SK-N-SH (cell line): Measurements from ENCODE around the gene DTX1. TPM values are rescaled to one million over a fixed set of nuclear protein-coding genes. Genes with fewer than 3 reads are reported as not detected.

Experiments used
- CTCF ChIA-PET: fragments of 300-600, 350-600 bp; formaldehyde crosslinking; extraction: SDS; loops from one replicate; lab custom pipeline; 2021; lab: Yijun Ruan, JAX
- POLR2A ChIA-PET: fragments of 350-600 bp; sonication (Branson Sonifier 250); formaldehyde crosslinking; extraction: SDS; loops from one replicate; lab custom pipeline; 2020; ENCODE audit warnings: antibody characterized with exemption, inconsistent platforms; lab: Yijun Ruan, JAX
- DNase-seq: peaks from one replicate; pipeline ENCODE4 v3.0.0; 2012
- H2AFZ ChIP-seq: fragments of 200-600 bp; sonication (generic); 2 replicates; pipeline ENCODE4 v1.8.1; 2016; ENCODE audit warnings: antibody characterized with exemption, mild to moderate bottlenecking, low read depth
- H3F3A ChIP-seq: fragments of 200-600 bp; sonication (generic); replicated peaks from 2 replicates; pipeline ENCODE3; 2016; ENCODE audit warnings: antibody characterized with exemption, mild to moderate bottlenecking; ENCODE audit not compliant: insufficient read depth
- H3K27ac ChIP-seq, 2 experiments: fragments of 200-500 bp in 1 of 2; fragments of 200-600 bp in 1 of 2; sonication (Bioruptor generic) in 1 of 2; sonication (generic), shearing (Covaris generic) in 1 of 2; 2 replicates each; pipeline versions ENCODE4 v1.5.1 to v1.6.1; 2014 to 2016; ENCODE audit warnings: low read depth in 2 of 2, inconsistent platforms in 1 of 2, low read length in 1 of 2, mild to moderate bottlenecking in 1 of 2, mixed read lengths in 1 of 2
- H3K27me3 ChIP-seq: fragments of 200-600 bp; sonication (generic), shearing (Covaris generic); 2 replicates; pipeline ENCODE4 v1.6.1; 2016; ENCODE audit warnings: mixed run types; ENCODE audit not compliant: insufficient read depth
- H3K36me3 ChIP-seq, 2 experiments: fragments of 200-500 bp in 1 of 2; fragments of 200-600 bp in 1 of 2; sonication (Bioruptor generic) in 1 of 2; sonication (generic) in 1 of 2; replicated peaks in 1 of 2; 2 replicates each; pipeline versions ENCODE3 to v1.5.1; 2014 to 2016; ENCODE audit warnings: low read length in 1 of 2, mild to moderate bottlenecking in 1 of 2; ENCODE audit not compliant: insufficient read depth in 2 of 2, control insufficient read depth in 1 of 2
- H3K4me1 ChIP-seq, 2 experiments: fragments of 200-500 bp in 1 of 2; fragments of 200-600 bp in 1 of 2; sonication (Bioruptor generic) in 1 of 2; sonication (generic), shearing (Covaris generic) in 1 of 2; 2 replicates each; pipeline versions ENCODE4 v1.5.1 to v1.6.1; 2014 to 2016; ENCODE audit warnings: low read depth in 1 of 2, low read length in 1 of 2, mixed run types in 1 of 2; ENCODE audit not compliant: insufficient read depth in 2 of 2, control insufficient read depth in 1 of 2
- H3K4me2 ChIP-seq: fragments of 200-600 bp; sonication (generic), shearing (Covaris generic); 2 replicates; pipeline ENCODE4 v1.6.1; 2017; ENCODE audit warnings: mixed run types
- H3K4me3 ChIP-seq, 2 experiments: fragments of 200-500 bp in 1 of 2; fragments of 200-600 bp in 1 of 2; sonication (Bioruptor generic) in 1 of 2; sonication (generic), shearing (Covaris generic) in 1 of 2; 2 replicates each; pipeline versions ENCODE4 v1.5.1 to v1.8.1; 2014 to 2016; ENCODE audit warnings: low read depth in 2 of 2, inconsistent platforms in 1 of 2, low read length in 1 of 2, mild to moderate bottlenecking in 1 of 2, mixed read lengths in 1 of 2, moderate library complexity in 1 of 2
- H3K79me2 ChIP-seq: fragments of 200-600 bp; sonication (generic); 2 replicates; pipeline ENCODE4 v1.8.1; 2017; ENCODE audit warnings: mild to moderate bottlenecking; ENCODE audit not compliant: insufficient read depth
- H3K9ac ChIP-seq: fragments of 200-600 bp; sonication (generic); 2 replicates; pipeline ENCODE4 v1.6.1; 2017; ENCODE audit warnings: mixed run types
- H3K9me2 ChIP-seq: fragments of 200-600 bp; sonication (generic); 2 replicates; pipeline ENCODE4 v1.6.1; 2017; ENCODE audit warnings: mixed run types
- H3K9me3 ChIP-seq: fragments of 200-600 bp; sonication (generic); 2 replicates; pipeline ENCODE4 v1.6.1; 2017; ENCODE audit warnings: mixed run types, mild to moderate bottlenecking, moderate library complexity
- H4K20me1 ChIP-seq: fragments of 200-600 bp; sonication (generic); 2 replicates; pipeline ENCODE4 v1.6.1; 2017; ENCODE audit warnings: mild to moderate bottlenecking, mixed run types; ENCODE audit not compliant: insufficient read depth
- CHD2 ChIP-seq: fragments of 150-350 bp; IDR thresholded peaks from 2 replicates; pipeline ENCODE4 v1.6.1; 2018; ENCODE audit warnings: low read length; ENCODE audit not compliant: partially characterized antibody
- FOXJ3 ChIP-seq: sonication (generic); formaldehyde crosslinking; IDR thresholded peaks from 2 replicates; pipeline ENCODE4 v1.5.1; 2020; ENCODE audit warnings: mild to moderate bottlenecking, missing genetic modification reagents
- FOXM1 ChIP-seq: IDR thresholded peaks from 2 replicates; pipeline ENCODE4 v1.4.0; 2012; ENCODE audit warnings: low read depth, mild to moderate bottlenecking
- MEF2A ChIP-seq: IDR thresholded peaks from 2 replicates; pipeline ENCODE4 v1.4.0; 2012; ENCODE audit warnings: low read depth, borderline replicate concordance
- MXI1 ChIP-seq: IDR thresholded peaks from 2 replicates; pipeline ENCODE4 v1.6.1; 2012; ENCODE audit warnings: mild to moderate bottlenecking, low read depth, low read length, improper control_type of control experiment
- POLR2AphosphoS5 ChIP-seq: IDR thresholded peaks from 2 replicates; pipeline ENCODE4 v1.6.1; 2012; ENCODE audit warnings: low read depth, low read length
- RAD21 ChIP-seq: IDR thresholded peaks from 2 replicates; pipeline ENCODE4 v1.6.1; 2012; ENCODE audit warnings: mild to moderate bottlenecking, low read length
- REST ChIP-seq: IDR thresholded peaks from 2 replicates; pipeline ENCODE4 v1.6.1; 2012; ENCODE audit warnings: mild to moderate bottlenecking, low read depth, low read length, moderate library complexity
- RXRA ChIP-seq: IDR thresholded peaks from 2 replicates; pipeline ENCODE4 v1.4.0; 2012; ENCODE audit warnings: low read depth, mild to moderate bottlenecking, borderline replicate concordance
- SMC3 ChIP-seq: IDR thresholded peaks from 2 replicates; pipeline ENCODE4 v1.6.1; 2012; ENCODE audit warnings: low read depth, low read length, improper control_type of control experiment
- TEAD4 ChIP-seq: IDR thresholded peaks from 2 replicates; pipeline ENCODE4 v1.4.0; 2012; ENCODE audit warnings: mild to moderate bottlenecking, borderline replicate concordance; ENCODE audit not compliant: insufficient read depth
- USF2 ChIP-seq: fragments of 150-350 bp; IDR thresholded peaks from 2 replicates; pipeline ENCODE4 v1.6.1; 2017; ENCODE audit warnings: antibody characterized with exemption, low read length, low read depth, borderline replicate concordance
- YY1 ChIP-seq: IDR thresholded peaks from 2 replicates; pipeline ENCODE4 v1.4.0; 2012; ENCODE audit warnings: low read depth, mild to moderate bottlenecking
- WGBS: methylation state at CpG from one replicate; pipeline ENCODE4 v1.1.6; 2017; ENCODE audit warnings: low lambda C conversion rate; 5-methylcytosine and 5-hydroxymethylcytosine counted together
- polyA plus RNA-seq, 3 experiments: library from polyadenylated mRNA; depleted of rRNA; stranded (reverse); fragments of >200 nt; gene quantifications; 2 replicates each; pipeline ENCODE4 v1.2.3, GENCODE V29; 2012
- TF ChIP-seq, protein P1 (sequence below): fragments of 200-600 bp; sonication (generic); IDR thresholded peaks from 2 replicates; pipeline ENCODE4 v1.6.1; 2017; ENCODE audit warnings: antibody characterized with exemption, mild to moderate bottlenecking, moderate library complexity
- TF ChIP-seq, protein P2 (sequence below): IDR thresholded peaks from 2 replicates; pipeline ENCODE4 v1.4.0; 2012; ENCODE audit warnings: low read depth, borderline replicate concordance

DTX1 gene
- polyA plus RNA-seq, 1 of the 3 experiments (the other 2 are of a cell fraction), result 0.72 TPM

- H3K9me3 ChIP-seq, result no peaks in the 10 kb centered on the region
- no peaks in the 10 kb centered on the region for H3K79me2 ChIP-seq
- H3K4me2 ChIP-seq, result no peak overlapping the region
- ChIA-PET CTCF (interaction anchor here (0.6 to 4.8 kb wide), 57 partner anchors 9 to 598 kb away, joined by 3 to 113 read pairs (median 4); partner anchors contain the start of genes CFAP73, DDX54, DTX1 and RASAL1), POLR2A (no interaction called here)
- no peak overlapping the region for H2AFZ ChIP-seq
- TF ChIP-seq RAD21 (peak; percentile 91), USF2 (no peak), SMC3 (peak; percentile 88), REST (no peak), FOXM1 (no peak)
- TF ChIP-seq, protein P1, sequence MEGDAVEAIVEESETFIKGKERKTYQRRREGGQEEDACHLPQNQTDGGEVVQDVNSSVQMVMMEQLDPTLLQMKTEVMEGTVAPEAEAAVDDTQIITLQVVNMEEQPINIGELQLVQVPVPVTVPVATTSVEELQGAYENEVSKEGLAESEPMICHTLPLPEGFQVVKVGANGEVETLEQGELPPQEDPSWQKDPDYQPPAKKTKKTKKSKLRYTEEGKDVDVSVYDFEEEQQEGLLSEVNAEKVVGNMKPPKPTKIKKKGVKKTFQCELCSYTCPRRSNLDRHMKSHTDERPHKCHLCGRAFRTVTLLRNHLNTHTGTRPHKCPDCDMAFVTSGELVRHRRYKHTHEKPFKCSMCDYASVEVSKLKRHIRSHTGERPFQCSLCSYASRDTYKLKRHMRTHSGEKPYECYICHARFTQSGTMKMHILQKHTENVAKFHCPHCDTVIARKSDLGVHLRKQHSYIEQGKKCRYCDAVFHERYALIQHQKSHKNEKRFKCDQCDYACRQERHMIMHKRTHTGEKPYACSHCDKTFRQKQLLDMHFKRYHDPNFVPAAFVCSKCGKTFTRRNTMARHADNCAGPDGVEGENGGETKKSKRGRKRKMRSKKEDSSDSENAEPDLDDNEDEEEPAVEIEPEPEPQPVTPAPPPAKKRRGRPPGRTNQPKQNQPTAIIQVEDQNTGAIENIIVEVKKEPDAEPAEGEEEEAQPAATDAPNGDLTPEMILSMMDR, result peak; percentile 91
- DNase-seq, result peak; percentile 81
- no peaks in the 10 kb centered on the region for H3F3A ChIP-seq
- H3K27me3 ChIP-seq, result 0 out of 2 replicates have a peak, but pooled peaks cover 7% of the 10 kb centered on the region
- H3K4me3 ChIP-seq, result no peak overlapping the region; a peak in 1 of 4 replicates
- H3K4me1 ChIP-seq, result no peaks in the 10 kb centered on the region
- no peaks in the 10 kb centered on the region for H3K9me2 ChIP-seq
- H3K36me3 ChIP-seq, result no peaks in the 10 kb centered on the region
- 17% methylated on average over 6 of the region's 6 CpGs for WGBS
- H4K20me1 ChIP-seq, result no peaks in the 10 kb centered on the region
- H3K27ac ChIP-seq, result no peak overlapping the region
- no peak overlapping the region for H3K9ac ChIP-seq
Observed at GRCh38 chr12:113048716-113049127, 7.8 kb upstream of the DTX1 start.

GRCh38 chr12:113049976-113050742 is 6.4 kb upstream of the DTX1 start:
- Histone ChIP-seq H3K27ac (no peak overlapping the region), H3K4me1 (no peaks in the 10 kb centered on the region), H3K27me3 (peaks cover 11% of the 10 kb centered on the region; the same call in 1 of the 2 replicates), H3K4me3 (no peak overlapping the region), H3K79me2 (no peaks in the 10 kb centered on the region), H3K36me3 (no peaks in the 10 kb centered on the region), H3K9ac (no peak overlapping the region), H3K4me2 (no peak overlapping the region), H4K20me1 (no peaks in the 10 kb centered on the region), H3F3A (no peaks in the 10 kb centered on the region), H3K9me2 (no peaks in the 10 kb centered on the region), H3K9me3 (no peaks in the 10 kb centered on the region), H2AFZ (no peak overlapping the region)
- POLR2A ChIA-PET, result no interaction called here
- 56% methylated on average over 11 of the region's 11 CpGs for WGBS
- CTCF ChIA-PET, result interaction anchor here (0.7 to 4.8 kb wide), 17 partner anchors 8 to 599 kb away, joined by 3 to 113 read pairs (median 7); partner anchors contain the start of genes CFAP73 and DTX1
- DNase-seq, result peak; percentile 70
- TF ChIP-seq MXI1, result 0 out of 2 replicates have a peak, but pooled peaks have one; percentile 34
- TF ChIP-seq MEF2A, result no peak
- no peak for TF ChIP-seq TEAD4
- no peak for TF ChIP-seq POLR2AphosphoS5
- no peak for TF ChIP-seq USF2
- TF ChIP-seq, protein P2, sequence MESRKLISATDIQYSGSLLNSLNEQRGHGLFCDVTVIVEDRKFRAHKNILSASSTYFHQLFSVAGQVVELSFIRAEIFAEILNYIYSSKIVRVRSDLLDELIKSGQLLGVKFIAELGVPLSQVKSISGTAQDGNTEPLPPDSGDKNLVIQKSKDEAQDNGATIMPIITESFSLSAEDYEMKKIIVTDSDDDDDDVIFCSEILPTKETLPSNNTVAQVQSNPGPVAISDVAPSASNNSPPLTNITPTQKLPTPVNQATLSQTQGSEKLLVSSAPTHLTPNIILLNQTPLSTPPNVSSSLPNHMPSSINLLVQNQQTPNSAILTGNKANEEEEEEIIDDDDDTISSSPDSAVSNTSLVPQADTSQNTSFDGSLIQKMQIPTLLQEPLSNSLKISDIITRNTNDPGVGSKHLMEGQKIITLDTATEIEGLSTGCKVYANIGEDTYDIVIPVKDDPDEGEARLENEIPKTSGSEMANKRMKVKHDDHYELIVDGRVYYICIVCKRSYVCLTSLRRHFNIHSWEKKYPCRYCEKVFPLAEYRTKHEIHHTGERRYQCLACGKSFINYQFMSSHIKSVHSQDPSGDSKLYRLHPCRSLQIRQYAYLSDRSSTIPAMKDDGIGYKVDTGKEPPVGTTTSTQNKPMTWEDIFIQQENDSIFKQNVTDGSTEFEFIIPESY, result no peak
- no peak for TF ChIP-seq CHD2
- no peak for TF ChIP-seq YY1
- no peak for TF ChIP-seq FOXJ3 (CRISPR knock-in tag)
- no peak for TF ChIP-seq RXRA
